NCI-H446 treated with DMSO at 0.1 percent for 48 hours (cell line): Measurements from ENCODE around the gene SLC25A1.
"Not testable (repeated sequence)": the region's sequence is repeated elsewhere in the genome, so short reads cannot be mapped to it uniquely, and the experiment has no call there.

Experiments used
- DNase-seq: peaks from one replicate; lab custom pipeline; 2025; lab: John Stamatoyannopoulos, UW

SLC25A1 gene

GRCh38 chr22:19204640-19205039 is 26.1 kb upstream of the SLC25A1 start:
- no peak for DNase-seq

- no peak for DNase-seq
Observed at GRCh38 chr22:19203834-19204233, 25.3 kb upstream of the SLC25A1 start.

GRCh38 chr22:19202799-19203186 is 24.3 kb upstream of the SLC25A1 start:
- not testable (repeated sequence) for DNase-seq

- no peak for DNase-seq
Observed at GRCh38 chr22:19201869-19202798, 23.6 kb upstream of the SLC25A1 start.

- DNase-seq, result no peak
Observed at GRCh38 chr22:19201130-19201868, 22.8 kb upstream of the SLC25A1 start.

- DNase-seq, result no peak
Observed at GRCh38 chr22:19199479-19199878, 20.9 kb upstream of the SLC25A1 start.

GRCh38 chr22:19197997-19198865 is 19.7 kb upstream of the SLC25A1 start:
- DNase-seq, result no peak

GRCh38 chr22:19196841-19197612 is 18.5 kb upstream of the SLC25A1 start:
- DNase-seq, result no peak

GRCh38 chr22:19195796-19196731 is 17.5 kb upstream of the SLC25A1 start:
- no peak for DNase-seq

- DNase-seq, result no peak
Observed at GRCh38 chr22:19194766-19195536, 16.4 kb upstream of the SLC25A1 start.

GRCh38 chr22:19193879-19194278 is 15.3 kb upstream of the SLC25A1 start:
- no peak for DNase-seq

- no peak for DNase-seq
Observed at GRCh38 chr22:19187716-19188563, 9.4 kb upstream of the SLC25A1 start.

GRCh38 chr22:19184276-19184997 is 5.9 kb upstream of the SLC25A1 start:
- no peak for DNase-seq

- DNase-seq, result no peak
Observed at GRCh38 chr22:19183216-19183615, 4.7 kb upstream of the SLC25A1 start.

GRCh38 chr22:19182472-19183157 is 4.1 kb upstream of the SLC25A1 start:
- DNase-seq, result no peak

- DNase-seq, result no peak
Observed at GRCh38 chr22:19181786-19182471, 3.4 kb upstream of the SLC25A1 start.
